Renal cortex interstitium (tissue), 11 donors: ENCODE data around the gene TP53. TPM values are rescaled to one million over a fixed set of nuclear protein-coding genes. Genes with fewer than 3 reads are reported as not detected.
"Not testable (repeated sequence)": the region's sequence is repeated elsewhere in the genome, so short reads cannot be mapped to it uniquely, and the experiment has no call there.

Experiments
- DNase-seq, 11 donors: peaks; one replicate each; pipeline ENCODE4 v3.0.0-alpha.2; 2013; ENCODE audit warnings: low read depth in 9 of 11, low spot score in 4 of 11; ENCODE audit errors: extremely low read depth in 1 of 11
- polyA plus RNA-seq, 3 donors: library from polyadenylated mRNA; unstranded; fragments of 120-200 nt; gene quantifications; one replicate each; pipeline ENCODE4 v1.2.1, GENCODE V29; 2013; ENCODE audit not compliant: insufficient read length in 3 of 3

The TP53 gene
- polyA plus RNA-seq, 3 donors = 70.5 to 75.4 (median 73.3) TPM

DNA sequence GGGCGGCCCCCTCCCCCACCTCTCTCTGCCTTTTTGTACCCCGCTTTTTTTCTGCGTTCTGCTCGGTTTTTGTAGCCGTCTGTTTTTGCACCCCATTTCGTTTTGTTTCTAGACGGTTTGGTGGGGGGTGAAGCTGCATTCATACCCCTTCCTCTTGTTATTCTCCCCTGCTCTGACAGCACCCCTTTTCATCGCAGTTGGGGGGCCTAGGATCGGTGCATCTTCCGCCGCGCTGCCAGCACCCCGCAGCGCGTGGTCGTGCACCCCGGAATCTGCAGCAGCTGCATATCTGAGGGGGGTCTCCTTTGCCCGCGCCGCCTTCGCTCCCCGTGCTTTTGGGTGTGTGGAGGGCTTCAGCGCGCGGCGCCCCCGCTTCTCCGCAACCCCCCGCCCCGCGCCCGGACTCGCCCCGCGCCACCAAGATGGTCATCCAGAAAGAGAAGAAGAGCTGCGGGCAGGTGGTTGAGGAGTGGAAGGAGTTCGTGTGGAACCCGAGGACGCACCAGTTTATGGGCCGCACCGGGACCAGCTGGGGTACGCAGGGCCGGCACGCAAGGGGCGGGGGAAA is 36.1 kb downstream of the TP53 start:
- no peak for DNase-seq

DNA sequence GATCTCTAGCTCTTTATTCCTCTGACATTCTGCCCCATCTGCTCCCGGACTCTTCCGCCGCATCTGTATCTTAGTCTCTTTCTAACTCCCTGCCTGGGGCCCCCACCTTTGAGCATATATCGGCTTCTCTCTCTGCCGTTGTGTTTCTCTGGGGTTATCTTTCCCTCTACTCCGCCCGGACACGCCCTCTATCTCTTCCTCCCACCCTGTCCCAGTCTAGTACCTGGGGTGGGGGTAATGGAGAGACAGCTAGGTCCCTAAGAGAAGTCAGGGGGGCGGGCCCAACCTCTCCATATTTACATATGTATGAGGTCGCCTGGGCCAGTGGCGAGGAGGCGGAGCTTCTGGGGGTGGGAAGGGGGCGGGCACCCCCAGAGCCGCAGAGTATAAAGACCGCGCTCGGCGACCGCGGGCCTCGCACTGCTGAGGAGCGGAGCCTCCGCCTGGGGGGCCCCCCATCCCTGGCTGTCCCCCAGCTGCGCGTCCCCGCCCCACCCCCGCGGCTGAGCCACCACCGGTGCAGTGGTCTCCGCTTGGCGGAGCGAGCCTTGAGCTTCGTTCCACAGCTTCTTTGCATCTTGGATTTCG is 36.7 kb downstream of the TP53 start, which contains the start of gene ATP1B2:
ATP1B2 (plus strand) TSS at position 418 of the 588 bp plus-strand sequence. CDS start 593 bp downstream, outside the sequence.
- DNase-seq = peak in 5 of 11 donors; percentile 51 to 70 (median 56)

DNA sequence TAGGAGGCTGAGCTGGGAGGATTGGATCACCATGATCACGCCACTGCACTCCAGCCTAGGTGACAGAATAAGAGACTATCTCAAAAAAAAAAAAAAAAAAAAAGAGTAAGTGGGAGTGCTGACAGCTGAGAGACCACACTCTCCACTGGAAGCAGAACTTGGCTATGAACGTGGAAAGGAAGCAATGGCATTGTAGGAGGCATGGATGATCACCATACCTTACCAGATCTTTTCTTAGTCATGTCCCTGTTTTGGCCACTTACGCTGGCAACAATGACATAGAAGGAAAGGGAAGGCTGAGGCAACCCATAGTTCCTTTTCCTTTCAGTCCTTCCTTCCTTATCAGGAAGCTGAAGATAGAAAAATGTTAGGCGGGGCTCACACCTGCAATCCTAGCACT is 40.3 kb downstream of the TP53 start:
- DNase-seq = no peak

DNA sequence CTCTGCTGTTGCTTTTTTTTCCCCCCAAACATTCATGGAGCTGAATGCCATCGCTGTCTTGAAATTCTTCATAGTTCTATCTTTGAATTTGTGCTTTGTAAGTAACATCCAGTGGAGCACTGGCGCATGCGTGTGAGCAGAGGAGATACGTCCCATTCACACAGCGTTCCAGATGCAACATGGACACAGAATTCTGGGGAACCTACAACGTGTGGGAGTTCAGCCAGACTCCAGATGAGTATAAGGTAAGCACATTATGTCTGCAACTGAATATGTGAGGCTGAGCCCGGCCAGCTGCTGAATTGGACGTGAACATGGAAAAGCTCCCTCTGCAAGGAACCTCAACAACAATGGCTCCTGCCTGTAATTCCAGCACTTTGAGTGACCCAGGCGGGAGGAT is 40.8 kb downstream of the TP53 start:
- DNase-seq = no peak

DNA sequence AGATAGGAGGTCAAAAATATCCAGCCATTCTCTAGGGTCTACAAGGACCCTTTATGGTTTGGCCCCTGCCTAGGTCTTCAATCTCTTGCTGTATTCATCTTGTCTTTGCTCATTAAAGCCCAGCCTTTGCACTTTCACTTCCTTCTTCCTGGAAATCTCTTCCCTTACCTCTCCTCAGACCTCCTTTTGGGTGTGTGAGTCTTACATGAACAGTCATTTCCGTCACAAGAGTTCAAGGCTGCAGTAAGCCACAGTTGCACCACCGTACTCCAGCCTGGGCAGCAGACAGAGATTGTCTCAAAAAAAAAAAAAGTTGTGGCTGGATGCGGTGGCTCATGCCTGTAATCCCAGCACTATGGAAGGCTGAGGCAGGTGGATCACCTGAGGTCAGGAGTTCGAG is 42.5 kb downstream of the TP53 start:
- no peak for DNase-seq

DNA sequence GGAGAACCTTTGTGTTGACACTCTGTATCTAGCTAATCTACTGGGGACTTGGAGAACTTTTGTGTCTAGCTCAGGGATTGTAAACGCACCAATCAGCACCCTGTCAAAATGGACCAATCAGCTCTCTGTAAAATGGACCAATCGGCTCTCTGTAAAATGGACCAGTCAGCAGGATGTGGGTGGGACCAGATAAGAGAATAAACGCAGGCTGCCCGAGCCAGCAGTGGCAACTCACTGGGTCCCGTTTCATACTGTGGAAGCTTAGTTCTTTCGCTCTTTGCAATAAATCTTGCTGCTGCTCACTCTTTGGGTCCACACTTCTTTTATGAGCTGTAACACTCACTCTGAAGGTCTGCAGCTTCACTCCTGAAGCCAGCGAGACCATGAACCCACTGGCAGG is 45.7 kb downstream of the TP53 start:
- not testable (repeated sequence) for DNase-seq

DNA sequence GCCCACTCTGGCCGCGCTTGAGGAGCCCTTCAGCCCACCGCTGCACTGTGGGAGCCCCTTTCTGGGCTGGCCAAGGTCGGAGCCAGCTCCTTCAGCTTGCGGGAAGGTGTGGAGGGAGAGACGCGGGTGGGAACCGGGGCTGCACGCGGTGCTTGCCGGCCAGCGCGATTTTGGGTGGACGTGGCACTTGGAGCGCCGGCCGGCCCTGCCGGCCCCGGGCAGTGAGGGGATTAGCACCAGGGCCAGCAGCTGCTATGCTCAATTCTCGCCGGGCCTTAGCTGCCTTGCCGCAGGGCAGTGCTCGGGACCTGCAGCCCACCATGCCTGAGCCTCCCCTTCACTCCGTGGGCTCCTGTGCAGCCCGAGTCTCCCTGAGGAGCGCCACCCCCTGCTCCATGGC is 46.5 kb downstream of the TP53 start:
- no peak for DNase-seq

DNA sequence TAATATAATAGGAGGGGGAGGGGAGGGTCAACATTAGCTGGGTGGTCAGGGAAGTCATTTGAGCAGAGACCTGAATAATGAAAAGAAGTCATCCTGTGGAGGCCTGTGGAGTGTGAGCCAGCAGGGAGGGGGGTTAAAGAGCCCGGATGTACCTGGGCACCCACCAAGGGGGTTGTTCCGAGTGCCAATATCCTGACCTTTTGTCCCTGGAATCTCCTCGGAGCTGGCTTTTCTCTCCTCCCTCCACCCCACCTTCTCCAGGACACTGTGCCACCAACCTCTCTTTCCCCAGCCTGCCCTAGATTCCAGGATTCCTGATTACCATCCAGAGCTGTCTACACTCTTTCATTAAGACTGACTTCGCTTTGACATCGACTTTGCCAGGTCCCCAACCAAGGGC is 51.1 kb downstream of the TP53 start:
- no peak for DNase-seq

DNA sequence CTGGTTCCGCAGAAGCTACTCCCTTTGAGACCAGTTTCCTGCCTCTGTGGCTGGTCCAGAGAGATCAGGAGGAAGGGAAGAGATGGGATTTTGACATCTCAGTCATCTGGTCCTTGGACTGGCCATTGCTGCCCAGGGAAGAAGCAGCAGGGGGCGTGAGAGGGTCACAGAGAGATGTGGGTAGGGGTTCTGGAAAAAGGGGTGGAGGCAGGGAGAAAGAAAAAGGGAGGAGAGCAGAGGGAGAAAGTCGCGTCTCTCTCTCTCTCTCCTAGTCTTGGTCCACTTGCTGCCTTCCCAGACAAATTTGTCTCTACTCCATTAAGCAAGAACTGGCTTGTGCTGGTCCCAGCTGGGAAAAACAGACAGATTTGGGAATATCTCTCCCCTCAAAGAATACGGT is 52.9 kb downstream of the TP53 start:
- peak in 6 of 11 donors; percentile 58 to 74 (median 68) for DNase-seq

DNA sequence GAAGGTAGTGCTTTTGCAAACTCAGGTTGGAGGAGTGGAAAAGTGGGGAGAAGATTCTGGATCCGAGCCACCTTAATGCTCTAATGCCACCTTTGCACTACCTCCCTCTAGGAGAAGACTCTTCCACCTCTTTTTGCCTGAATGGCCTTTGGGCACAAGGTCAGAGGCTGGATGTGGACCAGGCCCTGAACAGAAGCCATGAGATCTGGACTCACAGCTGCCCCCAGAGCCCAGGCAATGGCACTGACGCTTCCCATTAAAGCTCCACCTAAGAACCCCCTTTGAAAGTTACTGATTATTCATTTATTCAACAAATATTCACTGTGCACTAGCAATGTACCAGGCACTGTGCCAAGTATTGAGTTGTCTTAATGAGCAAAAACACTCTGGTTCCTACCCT is 54.2 kb downstream of the TP53 start:
- no peak for DNase-seq

DNA sequence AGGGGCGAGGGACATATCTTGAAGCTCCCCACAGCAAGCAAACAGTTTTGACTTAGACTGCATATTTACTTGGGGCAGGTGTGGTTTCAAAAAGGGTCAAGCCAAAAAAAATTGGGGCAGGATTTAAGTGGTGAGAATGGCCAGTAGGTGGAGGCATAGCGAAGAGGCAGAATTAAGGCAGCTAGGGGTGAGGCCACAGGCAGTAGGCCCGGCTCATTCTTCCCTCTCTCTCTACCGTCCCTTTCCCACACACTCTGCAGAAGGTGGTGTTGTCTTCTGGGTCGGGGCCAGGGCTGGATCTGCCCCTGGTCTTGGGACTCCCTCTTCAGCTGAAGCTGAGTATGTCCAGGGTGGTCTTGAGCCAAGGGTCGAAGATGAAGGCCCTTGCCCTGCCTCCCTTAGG is 54.8 kb downstream of the TP53 start:
- no peak for DNase-seq

DNA sequence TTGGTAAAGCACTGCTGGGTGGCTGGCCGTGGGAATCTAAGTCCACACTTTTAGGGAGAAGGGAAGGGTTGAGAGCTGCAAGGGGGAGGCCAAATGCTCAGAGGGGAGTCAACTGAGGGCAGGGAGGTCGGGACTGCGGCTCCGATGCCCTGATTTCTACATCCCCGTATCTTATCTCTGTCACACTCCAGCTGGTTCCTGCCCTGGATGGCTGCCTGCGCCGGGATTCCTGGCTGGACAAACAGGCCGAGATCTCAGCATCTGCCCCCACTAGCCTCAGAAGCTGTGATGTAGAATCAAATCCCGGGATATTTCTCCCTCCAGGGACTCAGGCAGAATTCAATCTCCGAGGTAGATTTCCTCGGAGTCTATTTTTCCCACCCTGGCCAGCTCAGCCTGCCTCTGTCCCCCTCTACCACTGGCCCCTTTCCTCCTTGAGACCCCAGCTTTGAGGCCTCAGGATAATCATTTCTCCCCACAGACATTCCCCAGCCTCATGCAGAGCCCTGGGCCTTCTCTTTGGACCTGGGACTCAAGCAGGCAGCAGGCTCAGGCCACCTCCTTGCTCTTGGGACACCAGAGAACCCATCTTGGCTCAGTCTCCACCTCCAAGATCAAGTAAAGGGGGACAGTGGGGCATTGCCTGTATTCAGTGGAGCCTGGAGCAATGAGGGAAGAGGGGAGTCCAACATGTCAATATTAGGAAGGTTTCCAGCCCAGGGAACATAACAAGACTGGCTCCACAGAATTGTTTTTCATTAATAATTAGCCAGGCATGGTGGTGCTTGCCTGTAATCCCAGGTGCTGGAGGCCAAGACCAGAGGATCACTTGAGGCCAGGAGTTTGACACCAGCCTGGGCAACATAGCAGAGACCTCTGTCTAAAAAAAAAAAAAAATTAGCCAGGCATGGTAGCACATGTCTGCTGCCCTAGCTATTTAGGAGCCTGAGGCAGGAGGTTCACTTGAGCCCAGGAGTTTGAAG is 55.6 kb downstream of the TP53 start:
- no peak for DNase-seq

DNA sequence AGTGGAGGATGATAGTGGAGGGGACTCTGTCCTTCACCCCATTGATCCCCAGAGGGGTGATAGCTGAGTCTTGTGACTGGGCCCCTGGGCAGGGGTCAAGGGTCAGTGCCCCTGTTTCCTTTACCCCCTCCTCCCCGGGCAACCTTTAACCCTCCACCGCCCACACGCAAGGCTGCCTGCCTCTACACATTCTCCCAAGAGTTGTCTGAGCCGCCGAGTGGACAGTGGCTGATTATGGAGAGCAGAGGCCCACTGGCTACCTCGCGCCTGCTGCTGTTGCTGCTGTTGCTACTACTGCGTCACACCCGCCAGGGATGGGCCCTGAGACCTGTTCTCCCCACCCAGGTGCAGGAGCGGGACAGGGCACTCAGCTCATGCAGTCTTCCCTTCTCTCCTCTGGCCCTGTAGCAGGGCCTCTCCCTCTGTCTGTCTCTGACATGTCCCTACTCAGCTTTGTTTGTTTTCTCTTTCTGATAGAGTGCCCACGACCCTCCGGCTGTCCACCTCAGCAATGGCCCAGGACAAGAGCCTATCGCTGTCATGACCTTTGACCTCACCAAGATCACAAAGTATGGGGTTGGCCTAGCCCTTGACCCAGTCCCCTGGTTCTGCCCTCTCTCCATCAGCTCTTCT is 57.2 kb downstream of the TP53 start, which contains the start of gene SHBG:
SHBG (plus strand) TSS at position 197 of the 633 bp plus-strand sequence; CDS start at position 235, 38 bp downstream.
- DNase-seq = no peak

DNA sequence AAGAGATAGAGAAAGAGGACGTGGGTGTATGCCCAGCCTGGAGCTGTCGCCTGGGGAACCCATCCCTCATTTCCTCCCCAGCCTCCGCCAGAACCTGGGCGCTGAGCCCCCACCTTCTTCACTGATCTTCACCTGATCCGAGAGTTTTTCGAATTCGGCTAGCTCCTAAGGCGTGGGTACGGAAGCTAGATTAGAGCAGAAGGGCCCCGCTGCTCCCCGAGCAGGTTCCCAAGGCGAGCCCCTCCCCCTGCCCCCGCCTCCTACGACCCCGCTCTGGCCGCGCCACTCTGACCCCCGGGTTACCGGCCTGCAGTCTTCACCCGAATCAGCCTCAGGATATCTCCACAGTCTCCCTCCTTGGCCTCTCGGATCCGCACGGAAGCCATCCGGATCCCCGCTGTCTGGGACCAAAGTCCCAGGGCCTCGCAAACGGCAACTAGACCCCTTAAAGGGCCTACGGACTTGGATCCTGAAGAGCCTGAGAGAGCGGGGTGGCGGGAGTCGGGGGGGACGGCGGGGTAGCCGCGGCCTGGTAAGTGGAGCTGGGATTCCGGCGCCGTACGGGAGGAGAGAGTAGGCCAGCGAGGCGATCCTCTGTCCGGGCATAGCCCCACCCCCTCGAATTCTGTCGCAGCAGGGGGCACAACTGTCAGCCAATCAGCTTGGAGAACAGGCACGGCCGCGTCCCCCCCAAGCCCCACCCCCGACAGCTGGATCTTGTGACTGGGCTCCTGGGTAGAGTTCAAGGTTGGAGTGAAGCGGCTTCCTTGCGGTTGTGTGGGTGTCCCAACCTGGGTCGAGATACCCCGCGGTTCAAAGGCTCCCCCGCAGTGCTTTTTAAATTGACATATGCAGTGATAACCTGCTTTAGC is 59.8 kb downstream of the TP53 start, which contains the start of gene SAT2:
SAT2 (minus strand) TSS at position 572 of the 872 bp plus-strand sequence; CDS start at position 386, 186 bp downstream.
- DNase-seq = peak; percentile 80 to 95 (median 90)

DNA sequence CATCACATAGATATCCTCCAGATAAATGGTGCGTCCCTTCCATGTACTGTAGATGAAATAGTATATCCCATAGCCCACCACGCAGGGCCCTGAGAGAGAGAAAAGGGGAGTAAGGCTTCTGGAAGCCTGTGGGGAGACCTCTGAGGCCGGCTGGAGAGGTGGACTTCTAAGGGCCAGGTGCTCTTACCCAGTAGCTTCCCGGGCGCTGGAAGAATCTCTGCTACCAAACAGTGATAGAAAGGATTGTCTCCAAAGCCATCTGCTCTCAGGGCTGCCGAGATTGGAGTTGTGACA is 60.4 kb downstream of the TP53 start:
- no peak for DNase-seq

DNA sequence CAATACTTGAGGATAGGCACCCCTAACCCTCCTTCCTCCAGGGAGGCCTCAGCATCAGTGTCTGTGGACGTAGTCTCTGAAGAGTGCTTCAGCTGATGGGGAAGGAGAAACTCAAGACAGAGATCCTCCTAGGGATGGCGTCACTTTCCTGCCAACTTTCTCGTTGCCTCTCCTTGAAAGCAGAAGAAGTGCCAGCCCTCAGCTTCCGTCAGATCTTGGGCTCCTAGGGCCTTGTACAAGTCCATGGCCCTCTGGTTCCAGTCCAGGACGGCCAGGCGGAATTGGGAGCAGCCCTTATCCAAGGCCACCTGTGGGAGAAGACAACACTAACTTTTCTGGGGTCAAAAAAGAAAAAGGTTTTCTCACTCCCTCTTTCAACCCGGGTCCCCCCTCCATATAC is 61.0 kb downstream of the TP53 start:
- no peak for DNase-seq

DNA sequence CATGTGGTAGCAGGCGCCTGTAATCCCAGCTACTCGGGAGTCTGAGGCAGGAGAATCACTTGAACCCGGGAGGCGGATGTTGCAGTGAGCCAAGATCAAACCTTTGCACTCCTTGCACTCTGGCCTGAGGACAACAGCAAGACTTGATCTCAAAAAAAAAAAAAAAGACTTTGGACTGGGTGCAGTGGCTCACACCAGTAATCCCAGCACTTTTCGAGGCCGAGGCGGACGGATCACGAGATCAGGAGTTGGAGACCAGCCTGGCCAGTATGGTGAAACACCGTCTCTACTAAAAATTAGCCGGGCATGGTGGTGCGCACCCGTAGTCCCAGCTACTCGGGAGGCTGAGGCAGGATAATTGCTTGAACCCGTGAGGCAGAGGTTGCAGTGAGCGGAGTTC is 61.5 kb downstream of the TP53 start:
- DNase-seq = not testable (repeated sequence)

DNA sequence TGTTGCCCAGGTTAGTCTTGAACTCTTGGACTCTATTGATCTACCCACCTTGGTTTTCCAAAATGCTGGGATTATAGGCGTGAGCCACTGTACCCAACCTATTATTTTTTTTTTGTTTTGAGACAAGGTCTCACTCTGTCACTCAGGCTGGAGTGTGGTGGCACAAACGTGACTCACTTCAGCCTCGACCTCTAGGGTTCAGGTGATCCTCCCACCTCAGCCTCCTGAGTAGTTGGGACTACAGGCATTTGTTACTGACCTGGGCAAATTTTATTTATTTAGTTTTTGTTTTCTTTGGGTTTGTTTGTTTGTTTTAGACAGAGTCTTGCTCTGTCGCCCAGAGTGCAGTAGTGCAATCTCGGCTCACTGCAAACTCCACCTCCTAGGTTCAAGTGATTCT is 63.6 kb downstream of the TP53 start:
- no peak for DNase-seq

DNA sequence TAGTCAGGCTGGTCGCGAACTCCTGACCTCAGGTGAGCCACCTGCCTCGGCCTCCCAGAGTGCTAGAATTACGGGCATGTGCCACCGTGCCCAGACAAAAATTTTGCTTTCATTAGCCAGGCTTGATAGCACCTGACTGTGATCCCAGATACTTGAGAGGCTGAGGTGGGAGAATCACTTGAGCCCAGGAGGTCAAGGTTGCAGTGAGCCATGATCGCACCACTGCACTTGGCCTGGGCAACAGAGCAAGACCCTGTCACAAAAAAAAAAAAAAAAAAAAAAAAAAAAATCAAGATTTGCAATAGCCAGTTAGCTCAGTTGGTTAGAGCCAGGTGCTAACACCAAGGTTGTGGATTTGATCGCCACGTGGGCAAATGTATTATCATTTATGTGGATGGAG is 66.5 kb downstream of the TP53 start:
- DNase-seq = no peak
